Vagina (tissue), 2 donors: ENCODE data around the gene RPUSD1. TPM values are rescaled to one million over a fixed set of nuclear protein-coding genes. Genes with fewer than 3 reads are reported as not detected.

Experiments used
- DNase-seq, 2 donors: peaks; one replicate each; pipeline ENCODE4 v3.0.0-alpha.2; 2017; ENCODE audit errors: extremely low spot score in 2 of 2
- H3K27ac ChIP-seq: fragments of 200-600 bp; sonication (generic); one replicate; pipeline ENCODE4 v1.5.1; 2019
- H3K27me3 ChIP-seq: fragments of 200-600 bp; sonication (generic); one replicate; pipeline ENCODE4 v1.5.1; 2019
- H3K36me3 ChIP-seq, 2 donors: fragments of 200-600 bp; sonication (generic); one replicate each; pipeline ENCODE4 v1.5.1; 2017 to 2019
- H3K4me1 ChIP-seq: fragments of 200-600 bp; sonication (generic); one replicate; pipeline ENCODE4 v1.5.1; 2019
- H3K4me3 ChIP-seq, 2 donors: fragments of 200-600 bp; sonication (generic); 1 replicate in 1 of 2; 2 replicates in 1 of 2; pipeline ENCODE4 v1.5.1; 2016 to 2019
- H3K9me3 ChIP-seq: fragments of 200-600 bp; sonication (generic); one replicate; pipeline ENCODE4 v1.5.1; 2019
- POLR2A ChIP-seq, 2 donors: fragments of 450-650 bp; IDR thresholded peaks; one replicate each; pipeline ENCODE4 v1.6.1; 2017; ENCODE audit warnings: antibody characterized with exemption in 2 of 2, mild to moderate bottlenecking in 2 of 2, moderate library complexity in 2 of 2
- POLR2AphosphoS5 ChIP-seq, 2 donors: sonication (generic); formaldehyde crosslinking; IDR thresholded peaks; one replicate each; pipeline ENCODE4 v1.9.0; 2017; ENCODE audit warnings: antibody characterized with exemption in 2 of 2, mild to moderate bottlenecking in 2 of 2, low read depth in 1 of 2; ENCODE audit not compliant: insufficient read depth in 1 of 2
- intact Hi-C: fragments of 100-400 bp; cut with DNase I; formaldehyde crosslinking; loops from one replicate; pipeline ENCODE4 v1.15.1; 2023
- total RNA-seq: library from RNA; depleted of rRNA; stranded (reverse); fragments of >200 nt; gene quantifications from one replicate; pipeline ENCODE4 v1.2.3, GENCODE V29; 2016
- TF ChIP-seq, protein P1 (sequence below), 3 experiments: fragments of 450-650 bp in 2 of 3; fragments of 200-600 bp in 1 of 3; sonication (generic) in 1 of 3; IDR thresholded peaks; one replicate each; pipeline ENCODE4 v1.5.1; 2017 to 2019; ENCODE audit warnings: antibody characterized with exemption in 3 of 3, mild to moderate bottlenecking in 2 of 3, moderate library complexity in 2 of 3

Gene RPUSD1
- total RNA-seq, 1 donor from 2014 or later = 17.2 TPM

- DNase-seq = no peak
- Histone ChIP-seq H3K36me3 (no peaks in the 10 kb centered on the region), H3K9me3 (no peaks in the 10 kb centered on the region), H3K4me3 (no peak overlapping the region), H3K27ac (no peak overlapping the region), H3K4me1 (peaks cover 25% of the 10 kb centered on the region), H3K27me3 (no peaks in the 10 kb centered on the region)
- TF ChIP-seq, protein P1, sequence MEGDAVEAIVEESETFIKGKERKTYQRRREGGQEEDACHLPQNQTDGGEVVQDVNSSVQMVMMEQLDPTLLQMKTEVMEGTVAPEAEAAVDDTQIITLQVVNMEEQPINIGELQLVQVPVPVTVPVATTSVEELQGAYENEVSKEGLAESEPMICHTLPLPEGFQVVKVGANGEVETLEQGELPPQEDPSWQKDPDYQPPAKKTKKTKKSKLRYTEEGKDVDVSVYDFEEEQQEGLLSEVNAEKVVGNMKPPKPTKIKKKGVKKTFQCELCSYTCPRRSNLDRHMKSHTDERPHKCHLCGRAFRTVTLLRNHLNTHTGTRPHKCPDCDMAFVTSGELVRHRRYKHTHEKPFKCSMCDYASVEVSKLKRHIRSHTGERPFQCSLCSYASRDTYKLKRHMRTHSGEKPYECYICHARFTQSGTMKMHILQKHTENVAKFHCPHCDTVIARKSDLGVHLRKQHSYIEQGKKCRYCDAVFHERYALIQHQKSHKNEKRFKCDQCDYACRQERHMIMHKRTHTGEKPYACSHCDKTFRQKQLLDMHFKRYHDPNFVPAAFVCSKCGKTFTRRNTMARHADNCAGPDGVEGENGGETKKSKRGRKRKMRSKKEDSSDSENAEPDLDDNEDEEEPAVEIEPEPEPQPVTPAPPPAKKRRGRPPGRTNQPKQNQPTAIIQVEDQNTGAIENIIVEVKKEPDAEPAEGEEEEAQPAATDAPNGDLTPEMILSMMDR (IDR thresholded peaks at IDR 0.05) = no peak
- TF ChIP-seq POLR2AphosphoS5 (IDR thresholded peaks at IDR 0.05; ENCODE audit: insufficient read depth in 1 of 2, low read depth in 1 of 2) (no peak), POLR2A (IDR thresholded peaks at IDR 0.05) (no peak)
- intact Hi-C loops = no loop called here
Measured at GRCh38 chr16:804193-805048, 16.2 kb upstream of the RPUSD1 start.

GRCh38 chr16:803754-804080 is 15.5 kb upstream of the RPUSD1 start:
- no peaks in the 10 kb centered on the region for H3K36me3 ChIP-seq
- H3K27me3 ChIP-seq = no peaks in the 10 kb centered on the region
- no peak overlapping the region for H3K4me3 ChIP-seq
- DNase-seq = no peak
- no peak for TF ChIP-seq POLR2A (IDR thresholded peaks at IDR 0.05)
- TF ChIP-seq, protein P1 (IDR thresholded peaks at IDR 0.05) = no peak
- no peak for TF ChIP-seq POLR2AphosphoS5 (IDR thresholded peaks at IDR 0.05; ENCODE audit: insufficient read depth in 1 of 2, low read depth in 1 of 2)
- H3K4me1 ChIP-seq = peaks cover 22% of the 10 kb centered on the region
- intact Hi-C loops = no loop called here
- no peaks in the 10 kb centered on the region for H3K9me3 ChIP-seq
- no peak overlapping the region for H3K27ac ChIP-seq

DNA sequence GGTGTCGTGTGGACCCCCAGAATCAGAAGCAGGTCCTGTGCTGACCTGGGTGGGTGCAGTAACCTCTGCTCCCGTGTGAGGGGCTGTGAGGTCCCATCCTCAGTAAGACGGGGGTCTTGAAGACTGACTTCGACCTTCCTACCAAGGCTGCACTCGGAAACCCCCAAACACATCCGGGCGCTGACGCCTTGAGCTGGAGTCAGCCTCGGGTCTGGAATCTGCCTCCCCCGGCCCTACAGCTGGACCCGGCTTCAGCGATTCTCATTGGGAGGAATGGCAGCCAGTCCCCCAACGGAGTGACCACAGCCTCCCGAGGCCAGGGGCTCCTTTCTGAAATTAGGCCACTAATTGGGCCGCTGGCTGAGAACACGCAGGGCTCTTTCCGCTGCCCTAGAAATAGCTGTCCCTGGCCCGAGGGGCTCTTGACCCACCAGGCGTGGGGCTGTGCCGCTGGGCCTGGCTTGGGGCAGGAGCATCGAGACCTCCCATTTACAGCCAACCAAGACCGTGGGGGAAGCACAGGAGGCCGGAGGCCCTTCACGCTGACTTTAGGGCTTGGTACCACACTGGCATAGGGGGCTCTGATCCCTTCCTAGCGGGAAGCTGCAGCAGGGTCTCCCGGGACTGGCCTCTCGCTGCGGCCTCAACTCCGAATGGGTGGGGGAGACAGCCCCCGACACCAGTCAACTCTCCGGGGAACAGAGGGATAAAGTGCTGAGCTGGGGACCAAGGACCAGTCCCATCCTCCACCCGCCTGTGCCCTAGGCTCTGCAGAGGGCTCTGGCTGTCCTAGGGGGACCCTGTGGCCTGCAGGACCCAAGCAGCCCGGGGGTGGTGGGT is 15.0 kb upstream of the RPUSD1 start:
- intact Hi-C loops = no loop called here
- Histone ChIP-seq H3K27ac (no peak overlapping the region), H3K4me1 (peaks cover 17% of the 10 kb centered on the region), H3K36me3 (no peaks in the 10 kb centered on the region), H3K4me3 (no peak overlapping the region), H3K27me3 (no peaks in the 10 kb centered on the region), H3K9me3 (no peaks in the 10 kb centered on the region)
- TF ChIP-seq POLR2AphosphoS5 (IDR thresholded peaks at IDR 0.05; ENCODE audit: insufficient read depth in 1 of 2, low read depth in 1 of 2) (no peak), POLR2A (IDR thresholded peaks at IDR 0.05) (no peak)
- TF ChIP-seq, protein P1 (IDR thresholded peaks at IDR 0.05) = no peak
- DNase-seq = no peak

- Histone ChIP-seq H3K36me3 (no peaks in the 10 kb centered on the region), H3K4me1 (peaks cover 13% of the 10 kb centered on the region), H3K27ac (no peak overlapping the region), H3K27me3 (no peaks in the 10 kb centered on the region), H3K9me3 (no peaks in the 10 kb centered on the region), H3K4me3 (no peak overlapping the region)
- TF ChIP-seq, protein P1 (IDR thresholded peaks at IDR 0.05) = no peak
- TF ChIP-seq POLR2AphosphoS5 (IDR thresholded peaks at IDR 0.05; ENCODE audit: insufficient read depth in 1 of 2, low read depth in 1 of 2) (no peak), POLR2A (IDR thresholded peaks at IDR 0.05) (no peak)
- intact Hi-C loops = no loop called here
- DNase-seq = no peak
Measured at GRCh38 chr16:802461-802860, 14.3 kb upstream of the RPUSD1 start.
